ENCODE results near the gene CSNK2B. TPM values are rescaled to one million over a fixed set of nuclear protein-coding genes. Genes with fewer than 3 reads are reported as not detected.

The CSNK2B gene
- total and polyA plus RNA-seq, 2 donors from 2014 or later = 130 to 270 TPM

GRCh38 chr6:31710523-31711219 is 44.8 kb downstream of the CSNK2B start:
- Histone ChIP-seq H3K9me3 (ENCODE audit: control insufficient read depth in 2 of 3, insufficient read depth in 1 of 3, low read length in 3 of 3) (no peaks in the 10 kb centered on the region), H3K27ac (ENCODE audit: low read depth in 2 of 2, low read length in 2 of 2) (no peak overlapping the region), H3K4me1 (ENCODE audit: control insufficient read depth in 2 of 3, insufficient read depth in 2 of 3, low read depth in 1 of 3, low read length in 3 of 3) (no peaks in the 10 kb centered on the region), H3K9ac (ENCODE audit: low read length in 3 of 3) (no peak overlapping the region), H3K27me3 (ENCODE audit: control insufficient read depth, insufficient read depth, low read length) (no peaks in the 10 kb centered on the region), H3K4me3 (ENCODE audit: low read length in 3 of 3) (no peak overlapping the region), H3K36me3 (ENCODE audit: control insufficient read depth in 2 of 3, insufficient read depth in 3 of 3, low read length in 3 of 3) (no peaks in the 10 kb centered on the region)
- DNase-seq = no peak
- intact Hi-C loops (cut with DNase I) = no loop called here
- FAIRE-seq = no peak
- TF ChIP-seq, protein P1, sequence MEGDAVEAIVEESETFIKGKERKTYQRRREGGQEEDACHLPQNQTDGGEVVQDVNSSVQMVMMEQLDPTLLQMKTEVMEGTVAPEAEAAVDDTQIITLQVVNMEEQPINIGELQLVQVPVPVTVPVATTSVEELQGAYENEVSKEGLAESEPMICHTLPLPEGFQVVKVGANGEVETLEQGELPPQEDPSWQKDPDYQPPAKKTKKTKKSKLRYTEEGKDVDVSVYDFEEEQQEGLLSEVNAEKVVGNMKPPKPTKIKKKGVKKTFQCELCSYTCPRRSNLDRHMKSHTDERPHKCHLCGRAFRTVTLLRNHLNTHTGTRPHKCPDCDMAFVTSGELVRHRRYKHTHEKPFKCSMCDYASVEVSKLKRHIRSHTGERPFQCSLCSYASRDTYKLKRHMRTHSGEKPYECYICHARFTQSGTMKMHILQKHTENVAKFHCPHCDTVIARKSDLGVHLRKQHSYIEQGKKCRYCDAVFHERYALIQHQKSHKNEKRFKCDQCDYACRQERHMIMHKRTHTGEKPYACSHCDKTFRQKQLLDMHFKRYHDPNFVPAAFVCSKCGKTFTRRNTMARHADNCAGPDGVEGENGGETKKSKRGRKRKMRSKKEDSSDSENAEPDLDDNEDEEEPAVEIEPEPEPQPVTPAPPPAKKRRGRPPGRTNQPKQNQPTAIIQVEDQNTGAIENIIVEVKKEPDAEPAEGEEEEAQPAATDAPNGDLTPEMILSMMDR (IDR thresholded peaks at IDR 0.05; ENCODE audit: borderline replicate concordance, extremely low read depth, insufficient read depth) = no peak

- TF ChIP-seq, protein P1 (IDR thresholded peaks at IDR 0.05; ENCODE audit: borderline replicate concordance, extremely low read depth, insufficient read depth) = no peak
- Histone ChIP-seq H3K4me1 (ENCODE audit: control insufficient read depth in 2 of 3, insufficient read depth in 2 of 3, low read depth in 1 of 3, low read length in 3 of 3) (no peaks in the 10 kb centered on the region), H3K4me3 (ENCODE audit: low read length in 3 of 3) (no peak overlapping the region), H3K9ac (ENCODE audit: low read length in 3 of 3) (no peak overlapping the region), H3K27ac (ENCODE audit: low read depth in 2 of 2, low read length in 2 of 2) (no peak overlapping the region), H3K9me3 (ENCODE audit: control insufficient read depth in 2 of 3, insufficient read depth in 1 of 3, low read length in 3 of 3) (no peaks in the 10 kb centered on the region), H3K36me3 (ENCODE audit: control insufficient read depth in 2 of 3, insufficient read depth in 3 of 3, low read length in 3 of 3) (no peaks in the 10 kb centered on the region), H3K27me3 (ENCODE audit: control insufficient read depth, insufficient read depth, low read length) (no peaks in the 10 kb centered on the region)
- DNase-seq (peak in 1 of 5 donors; percentile 43), FAIRE-seq (no peak)
- intact Hi-C loops (cut with DNase I) = no loop called here
Measured at GRCh38 chr6:31711233-31711632, 45.4 kb downstream of the CSNK2B start.

GRCh38 chr6:31712296-31712695 is 46.4 kb downstream of the CSNK2B start:
- H3K9ac ChIP-seq (ENCODE audit: low read length in 3 of 3) = no peak overlapping the region
- TF ChIP-seq, protein P1 (IDR thresholded peaks at IDR 0.05; ENCODE audit: borderline replicate concordance, extremely low read depth, insufficient read depth) = peak; percentile 13
- no peak overlapping the region for H3K27ac ChIP-seq (ENCODE audit: low read depth in 2 of 2, low read length in 2 of 2)
- H3K4me3 ChIP-seq (ENCODE audit: low read length in 3 of 3) = no peak overlapping the region
- intact Hi-C loops (cut with DNase I) = no loop called here
- H3K9me3 ChIP-seq (ENCODE audit: control insufficient read depth in 2 of 3, insufficient read depth in 1 of 3, low read length in 3 of 3) = no peaks in the 10 kb centered on the region
- no peaks in the 10 kb centered on the region for H3K4me1 ChIP-seq (ENCODE audit: control insufficient read depth in 2 of 3, insufficient read depth in 2 of 3, low read depth in 1 of 3, low read length in 3 of 3)
- H3K36me3 ChIP-seq (ENCODE audit: control insufficient read depth in 2 of 3, insufficient read depth in 3 of 3, low read length in 3 of 3) = no peaks in the 10 kb centered on the region
- FAIRE-seq (no peak), DNase-seq (no peak)
- no peaks in the 10 kb centered on the region for H3K27me3 ChIP-seq (ENCODE audit: control insufficient read depth, insufficient read depth, low read length)

GRCh38 chr6:31713465-31713864 is 47.6 kb downstream of the CSNK2B start:
- no peaks in the 10 kb centered on the region for H3K36me3 ChIP-seq (ENCODE audit: control insufficient read depth in 2 of 3, insufficient read depth in 3 of 3, low read length in 3 of 3)
- H3K9ac ChIP-seq (ENCODE audit: low read length in 3 of 3) = no peak overlapping the region
- no peaks in the 10 kb centered on the region for H3K4me1 ChIP-seq (ENCODE audit: control insufficient read depth in 2 of 3, insufficient read depth in 2 of 3, low read depth in 1 of 3, low read length in 3 of 3)
- no peaks in the 10 kb centered on the region for H3K27me3 ChIP-seq (ENCODE audit: control insufficient read depth, insufficient read depth, low read length)
- no peak overlapping the region for H3K27ac ChIP-seq (ENCODE audit: low read depth in 2 of 2, low read length in 2 of 2)
- no peak overlapping the region for H3K4me3 ChIP-seq (ENCODE audit: low read length in 3 of 3)
- intact Hi-C loops (cut with DNase I) = no loop called here
- no peak for DNase-seq
- FAIRE-seq = no peak
- no peaks in the 10 kb centered on the region for H3K9me3 ChIP-seq (ENCODE audit: control insufficient read depth in 2 of 3, insufficient read depth in 1 of 3, low read length in 3 of 3)
- TF ChIP-seq, protein P1 (IDR thresholded peaks at IDR 0.05; ENCODE audit: borderline replicate concordance, extremely low read depth, insufficient read depth) = no peak
